Measurements from ENCODE around the gene C1QTNF1.

DNA sequence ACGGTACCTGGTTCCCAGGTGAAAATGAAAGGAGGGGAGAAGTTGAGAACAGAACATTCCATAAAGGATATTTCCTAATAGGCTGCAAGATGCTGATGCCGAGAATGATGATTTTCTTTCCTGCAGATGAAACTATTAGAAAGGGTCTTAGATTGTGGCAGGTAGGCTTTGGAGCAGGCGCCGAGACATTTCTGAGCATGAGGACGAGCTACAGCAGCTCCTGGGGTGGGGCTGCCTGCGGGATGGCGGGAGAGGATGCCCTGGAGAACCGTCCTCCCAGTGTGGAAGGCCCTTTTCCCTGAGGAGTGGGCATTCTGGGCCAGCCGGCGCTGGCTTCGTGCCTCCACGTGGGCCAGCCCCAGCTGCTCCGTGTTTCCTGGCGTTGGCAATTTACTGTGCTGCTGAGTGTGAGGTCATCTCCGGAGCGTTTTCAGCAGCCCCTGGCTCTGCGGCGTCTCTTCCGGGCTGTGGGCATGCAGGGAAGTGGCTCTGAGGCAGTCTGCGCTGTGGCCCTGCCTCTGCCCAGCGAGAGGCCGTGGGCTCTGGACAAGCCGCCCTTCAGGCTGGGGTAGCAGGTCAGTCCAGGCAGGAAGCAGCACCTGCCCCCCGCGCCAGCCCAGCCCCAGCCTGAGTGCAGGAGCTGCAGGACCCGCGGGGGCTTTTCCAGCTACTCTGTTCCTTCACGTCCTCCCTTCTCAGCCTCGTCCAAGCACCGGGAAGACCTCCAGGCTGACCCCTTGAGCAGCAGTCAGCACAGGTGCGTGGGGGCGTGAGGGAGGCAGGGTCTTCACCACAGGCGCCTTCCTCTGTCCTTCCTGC lies 62.8 kb downstream of the C1QTNF1 start:
- TF ChIP-seq, protein P1, sequence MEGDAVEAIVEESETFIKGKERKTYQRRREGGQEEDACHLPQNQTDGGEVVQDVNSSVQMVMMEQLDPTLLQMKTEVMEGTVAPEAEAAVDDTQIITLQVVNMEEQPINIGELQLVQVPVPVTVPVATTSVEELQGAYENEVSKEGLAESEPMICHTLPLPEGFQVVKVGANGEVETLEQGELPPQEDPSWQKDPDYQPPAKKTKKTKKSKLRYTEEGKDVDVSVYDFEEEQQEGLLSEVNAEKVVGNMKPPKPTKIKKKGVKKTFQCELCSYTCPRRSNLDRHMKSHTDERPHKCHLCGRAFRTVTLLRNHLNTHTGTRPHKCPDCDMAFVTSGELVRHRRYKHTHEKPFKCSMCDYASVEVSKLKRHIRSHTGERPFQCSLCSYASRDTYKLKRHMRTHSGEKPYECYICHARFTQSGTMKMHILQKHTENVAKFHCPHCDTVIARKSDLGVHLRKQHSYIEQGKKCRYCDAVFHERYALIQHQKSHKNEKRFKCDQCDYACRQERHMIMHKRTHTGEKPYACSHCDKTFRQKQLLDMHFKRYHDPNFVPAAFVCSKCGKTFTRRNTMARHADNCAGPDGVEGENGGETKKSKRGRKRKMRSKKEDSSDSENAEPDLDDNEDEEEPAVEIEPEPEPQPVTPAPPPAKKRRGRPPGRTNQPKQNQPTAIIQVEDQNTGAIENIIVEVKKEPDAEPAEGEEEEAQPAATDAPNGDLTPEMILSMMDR (IDR thresholded peaks at IDR 0.05) = no peak
- no peak for TF ChIP-seq POLR2A (IDR thresholded peaks at IDR 0.05)

Measured in testis (tissue), 2 donors.